HG03280 (cell line): Measurements from ENCODE around the gene GADD45B.
"Not testable (repeated sequence)": the region's sequence is repeated elsewhere in the genome, so short reads cannot be mapped to it uniquely, and the experiment has no call there.

Source experiments
- ATAC-seq: cut with Tn5 transposase; IDR thresholded peaks from one replicate; pipeline ENCODE4 v1.9.1; 2021; ENCODE audit warnings: mild to moderate bottlenecking, moderate library complexity; ENCODE audit not compliant: unreplicated experiment

Gene GADD45B

GRCh38 chr19:2443785-2444182, 32.1 kb upstream of the GADD45B start:
- no peak for ATAC-seq

- ATAC-seq, result no peak
Observed at GRCh38 chr19:2444251-2445002, 31.5 kb upstream of the GADD45B start.

GRCh38 chr19:2446381-2446780, 29.5 kb upstream of the GADD45B start:
- ATAC-seq, result no peak

- no peak for ATAC-seq
Observed at GRCh38 chr19:2449019-2449418, 26.9 kb upstream of the GADD45B start.

- ATAC-seq, result no peak
Observed at GRCh38 chr19:2451138-2451537, 24.8 kb upstream of the GADD45B start.

GRCh38 chr19:2451741-2452140, 24.2 kb upstream of the GADD45B start:
- ATAC-seq, result no peak

GRCh38 chr19:2453431-2454025, 22.4 kb upstream of the GADD45B start:
- no peak for ATAC-seq

- ATAC-seq, result no peak
Observed at GRCh38 chr19:2454199-2454961, 21.5 kb upstream of the GADD45B start.

GRCh38 chr19:2454962-2455850, 20.7 kb upstream of the GADD45B start:
- ATAC-seq, result no peak

GRCh38 chr19:2455851-2456570, 19.9 kb upstream of the GADD45B start:
- ATAC-seq, result peak; percentile 30

GRCh38 chr19:2457394-2458037, 18.4 kb upstream of the GADD45B start:
- ATAC-seq, result no peak

- ATAC-seq, result no peak
Observed at GRCh38 chr19:2458054-2458453, 17.9 kb upstream of the GADD45B start.

GRCh38 chr19:2458776-2459175, 17.2 kb upstream of the GADD45B start:
- ATAC-seq, result not testable (repeated sequence)

- ATAC-seq, result no peak
Observed at GRCh38 chr19:2460245-2460644, 15.7 kb upstream of the GADD45B start.

GRCh38 chr19:2461751-2462634, 13.9 kb upstream of the GADD45B start:
- no peak for ATAC-seq

- no peak for ATAC-seq
Observed at GRCh38 chr19:2462635-2463421, 13.1 kb upstream of the GADD45B start.

GRCh38 chr19:2463694-2464093, 12.2 kb upstream of the GADD45B start:
- ATAC-seq, result not testable (repeated sequence)

- no peak for ATAC-seq
Observed at GRCh38 chr19:2464389-2464788, 11.5 kb upstream of the GADD45B start.
